Measurements from ENCODE around the gene PRKCZ. TPM values are rescaled to one million over a fixed set of nuclear protein-coding genes. Genes with fewer than 3 reads are reported as not detected.

PRKCZ gene
- total and polyA plus RNA-seq, 9 of the 15 experiments (the other 6 are each of a cell fraction or from before 2014, with no cell fraction given) = 0.07 to 3.1 (median 1.3) TPM

DNA sequence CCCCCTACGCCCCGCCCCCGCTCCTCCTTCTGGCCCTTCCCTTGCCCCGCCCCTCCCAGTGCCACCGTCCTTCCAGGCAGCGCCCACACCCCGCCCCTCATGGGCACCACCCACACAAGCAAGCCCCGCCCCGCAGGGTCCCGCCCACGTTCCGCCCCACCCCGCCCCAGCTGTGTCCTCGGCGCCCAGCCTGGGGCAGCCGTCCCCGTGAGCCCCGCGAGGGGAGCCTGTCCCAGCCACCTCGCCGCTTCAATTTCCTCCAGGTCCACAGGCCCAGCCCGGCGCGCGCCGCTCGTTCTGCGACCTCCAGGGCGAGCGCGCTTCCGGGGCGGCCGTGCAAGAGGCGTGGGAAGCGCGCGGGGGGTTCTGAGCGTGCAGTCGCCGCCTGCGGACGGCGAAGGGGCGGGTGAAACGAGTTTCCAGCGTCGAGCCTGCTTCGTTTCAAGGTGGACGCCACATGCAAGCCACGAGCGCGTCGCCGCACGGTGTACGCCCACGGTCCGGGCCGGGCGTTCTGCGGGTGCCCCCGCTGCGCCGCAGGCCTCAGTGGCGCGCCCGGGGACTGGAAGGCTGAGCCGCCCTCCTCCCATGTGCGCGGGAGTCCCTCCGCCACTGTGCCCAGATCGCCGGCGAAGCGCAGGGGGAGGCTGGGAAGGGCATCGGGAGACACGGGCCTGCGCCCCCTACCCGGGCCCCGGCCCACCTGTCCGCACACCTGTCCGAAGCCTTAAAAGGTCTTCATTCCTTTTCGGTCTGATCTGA lies 155.2 kb downstream of the PRKCZ start (continued):
- 0 out of 2 replicates have a peak, but pooled peaks have one; percentile 76 for TF ChIP-seq RBM14 (IDR thresholded peaks at IDR 0.05; ENCODE audit: borderline replicate concordance, insufficient read depth, low read depth, low read length)
- TF ChIP-seq, protein P1, sequence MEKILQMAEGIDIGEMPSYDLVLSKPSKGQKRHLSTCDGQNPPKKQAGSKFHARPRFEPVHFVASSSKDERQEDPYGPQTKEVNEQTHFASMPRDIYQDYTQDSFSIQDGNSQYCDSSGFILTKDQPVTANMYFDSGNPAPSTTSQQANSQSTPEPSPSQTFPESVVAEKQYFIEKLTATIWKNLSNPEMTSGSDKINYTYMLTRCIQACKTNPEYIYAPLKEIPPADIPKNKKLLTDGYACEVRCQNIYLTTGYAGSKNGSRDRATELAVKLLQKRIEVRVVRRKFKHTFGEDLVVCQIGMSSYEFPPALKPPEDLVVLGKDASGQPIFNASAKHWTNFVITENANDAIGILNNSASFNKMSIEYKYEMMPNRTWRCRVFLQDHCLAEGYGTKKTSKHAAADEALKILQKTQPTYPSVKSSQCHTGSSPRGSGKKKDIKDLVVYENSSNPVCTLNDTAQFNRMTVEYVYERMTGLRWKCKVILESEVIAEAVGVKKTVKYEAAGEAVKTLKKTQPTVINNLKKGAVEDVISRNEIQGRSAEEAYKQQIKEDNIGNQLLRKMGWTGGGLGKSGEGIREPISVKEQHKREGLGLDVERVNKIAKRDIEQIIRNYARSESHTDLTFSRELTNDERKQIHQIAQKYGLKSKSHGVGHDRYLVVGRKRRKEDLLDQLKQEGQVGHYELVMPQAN (IDR thresholded peaks at IDR 0.05; ENCODE audit: borderline replicate concordance) = no peak
- TF ChIP-seq, protein P2, sequence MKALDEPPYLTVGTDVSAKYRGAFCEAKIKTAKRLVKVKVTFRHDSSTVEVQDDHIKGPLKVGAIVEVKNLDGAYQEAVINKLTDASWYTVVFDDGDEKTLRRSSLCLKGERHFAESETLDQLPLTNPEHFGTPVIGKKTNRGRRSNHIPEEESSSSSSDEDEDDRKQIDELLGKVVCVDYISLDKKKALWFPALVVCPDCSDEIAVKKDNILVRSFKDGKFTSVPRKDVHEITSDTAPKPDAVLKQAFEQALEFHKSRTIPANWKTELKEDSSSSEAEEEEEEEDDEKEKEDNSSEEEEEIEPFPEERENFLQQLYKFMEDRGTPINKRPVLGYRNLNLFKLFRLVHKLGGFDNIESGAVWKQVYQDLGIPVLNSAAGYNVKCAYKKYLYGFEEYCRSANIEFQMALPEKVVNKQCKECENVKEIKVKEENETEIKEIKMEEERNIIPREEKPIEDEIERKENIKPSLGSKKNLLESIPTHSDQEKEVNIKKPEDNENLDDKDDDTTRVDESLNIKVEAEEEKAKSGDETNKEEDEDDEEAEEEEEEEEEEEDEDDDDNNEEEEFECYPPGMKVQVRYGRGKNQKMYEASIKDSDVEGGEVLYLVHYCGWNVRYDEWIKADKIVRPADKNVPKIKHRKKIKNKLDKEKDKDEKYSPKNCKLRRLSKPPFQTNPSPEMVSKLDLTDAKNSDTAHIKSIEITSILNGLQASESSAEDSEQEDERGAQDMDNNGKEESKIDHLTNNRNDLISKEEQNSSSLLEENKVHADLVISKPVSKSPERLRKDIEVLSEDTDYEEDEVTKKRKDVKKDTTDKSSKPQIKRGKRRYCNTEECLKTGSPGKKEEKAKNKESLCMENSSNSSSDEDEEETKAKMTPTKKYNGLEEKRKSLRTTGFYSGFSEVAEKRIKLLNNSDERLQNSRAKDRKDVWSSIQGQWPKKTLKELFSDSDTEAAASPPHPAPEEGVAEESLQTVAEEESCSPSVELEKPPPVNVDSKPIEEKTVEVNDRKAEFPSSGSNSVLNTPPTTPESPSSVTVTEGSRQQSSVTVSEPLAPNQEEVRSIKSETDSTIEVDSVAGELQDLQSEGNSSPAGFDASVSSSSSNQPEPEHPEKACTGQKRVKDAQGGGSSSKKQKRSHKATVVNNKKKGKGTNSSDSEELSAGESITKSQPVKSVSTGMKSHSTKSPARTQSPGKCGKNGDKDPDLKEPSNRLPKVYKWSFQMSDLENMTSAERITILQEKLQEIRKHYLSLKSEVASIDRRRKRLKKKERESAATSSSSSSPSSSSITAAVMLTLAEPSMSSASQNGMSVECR (CRISPR knock-in tag; IDR thresholded peaks at IDR 0.05) = peak; percentile 45; the same call in 1 of the 2 replicates
- TF ChIP-seq TFAM (CRISPR knock-in tag; conservative IDR thresholded peaks at IDR 0.05) = no peak
- no peak for TF ChIP-seq ZKSCAN8 (CRISPR knock-in tag; IDR thresholded peaks at IDR 0.05)
- TF ChIP-seq CHD4 (IDR thresholded peaks at IDR 0.05; ENCODE audit: insufficient read depth, insufficient replicate concordance, low read depth, low read length, poor library complexity, severe bottlenecking) = no peak
- TF ChIP-seq, protein P3, sequence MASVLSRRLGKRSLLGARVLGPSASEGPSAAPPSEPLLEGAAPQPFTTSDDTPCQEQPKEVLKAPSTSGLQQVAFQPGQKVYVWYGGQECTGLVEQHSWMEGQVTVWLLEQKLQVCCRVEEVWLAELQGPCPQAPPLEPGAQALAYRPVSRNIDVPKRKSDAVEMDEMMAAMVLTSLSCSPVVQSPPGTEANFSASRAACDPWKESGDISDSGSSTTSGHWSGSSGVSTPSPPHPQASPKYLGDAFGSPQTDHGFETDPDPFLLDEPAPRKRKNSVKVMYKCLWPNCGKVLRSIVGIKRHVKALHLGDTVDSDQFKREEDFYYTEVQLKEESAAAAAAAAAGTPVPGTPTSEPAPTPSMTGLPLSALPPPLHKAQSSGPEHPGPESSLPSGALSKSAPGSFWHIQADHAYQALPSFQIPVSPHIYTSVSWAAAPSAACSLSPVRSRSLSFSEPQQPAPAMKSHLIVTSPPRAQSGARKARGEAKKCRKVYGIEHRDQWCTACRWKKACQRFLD (CRISPR knock-in tag; IDR thresholded peaks at IDR 0.05) = 0 out of 2 replicates have a peak, but pooled peaks have one; percentile 35
- TF ChIP-seq CEBPG (CRISPR knock-in tag; IDR thresholded peaks at IDR 0.05) = 0 out of 2 replicates have a peak, but pooled peaks have one; percentile 13
- no peak for TF ChIP-seq CEBPG (tag; conservative IDR thresholded peaks at IDR 0.05 in 1 of 2, IDR thresholded peaks at IDR 0.05 in 1 of 2)
- TF ChIP-seq, protein P4, sequence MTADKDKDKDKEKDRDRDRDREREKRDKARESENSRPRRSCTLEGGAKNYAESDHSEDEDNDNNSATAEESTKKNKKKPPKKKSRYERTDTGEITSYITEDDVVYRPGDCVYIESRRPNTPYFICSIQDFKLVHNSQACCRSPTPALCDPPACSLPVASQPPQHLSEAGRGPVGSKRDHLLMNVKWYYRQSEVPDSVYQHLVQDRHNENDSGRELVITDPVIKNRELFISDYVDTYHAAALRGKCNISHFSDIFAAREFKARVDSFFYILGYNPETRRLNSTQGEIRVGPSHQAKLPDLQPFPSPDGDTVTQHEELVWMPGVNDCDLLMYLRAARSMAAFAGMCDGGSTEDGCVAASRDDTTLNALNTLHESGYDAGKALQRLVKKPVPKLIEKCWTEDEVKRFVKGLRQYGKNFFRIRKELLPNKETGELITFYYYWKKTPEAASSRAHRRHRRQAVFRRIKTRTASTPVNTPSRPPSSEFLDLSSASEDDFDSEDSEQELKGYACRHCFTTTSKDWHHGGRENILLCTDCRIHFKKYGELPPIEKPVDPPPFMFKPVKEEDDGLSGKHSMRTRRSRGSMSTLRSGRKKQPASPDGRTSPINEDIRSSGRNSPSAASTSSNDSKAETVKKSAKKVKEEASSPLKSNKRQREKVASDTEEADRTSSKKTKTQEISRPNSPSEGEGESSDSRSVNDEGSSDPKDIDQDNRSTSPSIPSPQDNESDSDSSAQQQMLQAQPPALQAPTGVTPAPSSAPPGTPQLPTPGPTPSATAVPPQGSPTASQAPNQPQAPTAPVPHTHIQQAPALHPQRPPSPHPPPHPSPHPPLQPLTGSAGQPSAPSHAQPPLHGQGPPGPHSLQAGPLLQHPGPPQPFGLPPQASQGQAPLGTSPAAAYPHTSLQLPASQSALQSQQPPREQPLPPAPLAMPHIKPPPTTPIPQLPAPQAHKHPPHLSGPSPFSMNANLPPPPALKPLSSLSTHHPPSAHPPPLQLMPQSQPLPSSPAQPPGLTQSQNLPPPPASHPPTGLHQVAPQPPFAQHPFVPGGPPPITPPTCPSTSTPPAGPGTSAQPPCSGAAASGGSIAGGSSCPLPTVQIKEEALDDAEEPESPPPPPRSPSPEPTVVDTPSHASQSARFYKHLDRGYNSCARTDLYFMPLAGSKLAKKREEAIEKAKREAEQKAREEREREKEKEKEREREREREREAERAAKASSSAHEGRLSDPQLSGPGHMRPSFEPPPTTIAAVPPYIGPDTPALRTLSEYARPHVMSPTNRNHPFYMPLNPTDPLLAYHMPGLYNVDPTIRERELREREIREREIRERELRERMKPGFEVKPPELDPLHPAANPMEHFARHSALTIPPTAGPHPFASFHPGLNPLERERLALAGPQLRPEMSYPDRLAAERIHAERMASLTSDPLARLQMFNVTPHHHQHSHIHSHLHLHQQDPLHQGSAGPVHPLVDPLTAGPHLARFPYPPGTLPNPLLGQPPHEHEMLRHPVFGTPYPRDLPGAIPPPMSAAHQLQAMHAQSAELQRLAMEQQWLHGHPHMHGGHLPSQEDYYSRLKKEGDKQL (CRISPR knock-in tag; IDR thresholded peaks at IDR 0.05; ENCODE audit: borderline replicate concordance) = no peak
- no peak for TF ChIP-seq SREBF1 (IDR thresholded peaks at IDR 0.05; ENCODE audit: borderline replicate concordance, low read depth, low read length)
